H9 (cell line): ENCODE results near the gene GPBP1L1. TPM values are rescaled to one million over a fixed set of nuclear protein-coding genes. Genes with fewer than 3 reads are reported as not detected.
A peak's percentile ranks its signal among the peaks of the same experiment; 100 is the strongest.

Experiments used
- DNase-seq: peaks from one replicate; pipeline ENCODE4 v3.0.0-alpha.2; 2017
- H2AFZ ChIP-seq: one replicate; pipeline ENCODE4 v1.6.1; 2013; ENCODE audit warnings: mild to moderate bottlenecking, low read length, control low read depth, moderate library complexity
- H2AK5ac ChIP-seq: 2 replicates; pipeline ENCODE4 v1.6.1; 2013; ENCODE audit warnings: low read length, control low read depth, mixed read lengths; ENCODE audit not compliant: insufficient read length
- H2BK120ac ChIP-seq: one replicate; pipeline ENCODE4 v1.6.1; 2013; ENCODE audit warnings: low read depth, mild to moderate bottlenecking, low read length, control low read depth, inconsistent platforms; ENCODE audit not compliant: poor library complexity, severe bottlenecking
- H2BK12ac ChIP-seq: 2 replicates; pipeline ENCODE4 v1.6.1; 2013; ENCODE audit warnings: low read length, control low read depth, mixed read lengths, low read depth; ENCODE audit not compliant: insufficient read length
- H2BK15ac ChIP-seq: 2 replicates; pipeline ENCODE4 v1.6.1; 2013; ENCODE audit warnings: low read depth, low read length, control low read depth
- H2BK20ac ChIP-seq: one replicate; pipeline ENCODE4 v1.6.1; 2013; ENCODE audit warnings: low read depth, mild to moderate bottlenecking, low read length, control low read depth, inconsistent platforms; ENCODE audit not compliant: poor library complexity, severe bottlenecking
- H2BK5ac ChIP-seq: 2 replicates; pipeline ENCODE4 v1.6.1; 2013; ENCODE audit warnings: low read length, control low read depth, mixed read lengths; ENCODE audit not compliant: insufficient read length
- H3K14ac ChIP-seq: 2 replicates; pipeline ENCODE4 v1.6.1; 2013; ENCODE audit warnings: low read length, control low read depth; ENCODE audit not compliant: insufficient read depth
- H3K18ac ChIP-seq: 2 replicates; pipeline ENCODE4 v1.6.1; 2013; ENCODE audit warnings: low read depth, mild to moderate bottlenecking, mixed read lengths, low read length, control low read depth; ENCODE audit not compliant: insufficient read length
- H3K23ac ChIP-seq: 2 replicates; pipeline ENCODE4 v1.6.1; 2013; ENCODE audit warnings: low read length, control low read depth, mixed read lengths, low read depth; ENCODE audit not compliant: insufficient read length
- H3K23me2 ChIP-seq: 2 replicates; pipeline ENCODE4 v1.6.1; 2013; ENCODE audit warnings: low read depth, mild to moderate bottlenecking, mixed read lengths, low read length, control low read depth; ENCODE audit not compliant: insufficient read length, poor library complexity, severe bottlenecking
- H3K27ac ChIP-seq: 2 replicates; pipeline ENCODE4 v1.5.1; 2013; ENCODE audit warnings: low read length, control low read depth, mixed read lengths, low read depth; ENCODE audit not compliant: insufficient read length
- H3K27me3 ChIP-seq: 2 replicates; pipeline ENCODE4 v1.6.1; 2013; ENCODE audit warnings: low read length, control low read depth, inconsistent platforms; ENCODE audit not compliant: insufficient read depth
- H3K4ac ChIP-seq: 2 replicates; pipeline ENCODE4 v1.6.1; 2013; ENCODE audit warnings: low read depth, mild to moderate bottlenecking, control low read depth, inconsistent platforms, low read length, moderate library complexity
- H3K4me1 ChIP-seq: 2 replicates; pipeline ENCODE4 v1.6.1; 2013; ENCODE audit warnings: low read length, control low read depth, inconsistent platforms; ENCODE audit not compliant: insufficient read depth
- H3K4me2 ChIP-seq: 2 replicates; pipeline ENCODE4 v1.6.1; 2013; ENCODE audit warnings: low read length, control low read depth, mixed read lengths; ENCODE audit not compliant: insufficient read length, insufficient read depth
- H3K56ac ChIP-seq: 2 replicates; pipeline ENCODE4 v1.6.1; 2013; ENCODE audit warnings: low read depth, mild to moderate bottlenecking, mixed read lengths, low read length, control low read depth; ENCODE audit not compliant: insufficient read length
- H3K79me1 ChIP-seq: 2 replicates; pipeline ENCODE4 v1.6.1; 2013; ENCODE audit warnings: low read depth, mild to moderate bottlenecking, moderate library complexity, low read length, control low read depth, inconsistent platforms; ENCODE audit not compliant: insufficient read depth, poor library complexity, severe bottlenecking
- H3K79me2 ChIP-seq: 2 replicates; pipeline ENCODE4 v1.6.1; 2013; ENCODE audit warnings: low read length, control low read depth, inconsistent platforms; ENCODE audit not compliant: insufficient read depth
- H3K9ac ChIP-seq: 2 replicates; pipeline ENCODE4 v1.6.1; 2013; ENCODE audit warnings: low read length, control low read depth, mixed read lengths; ENCODE audit not compliant: insufficient read length; ENCODE audit errors: extremely low read depth
- H3K9me3 ChIP-seq: one replicate; pipeline ENCODE4 v1.6.1; 2013; ENCODE audit warnings: low read depth, low read length, inconsistent platforms; ENCODE audit not compliant: control insufficient read depth
- H3T11ph ChIP-seq: one replicate; pipeline ENCODE4 v1.6.1; 2013; ENCODE audit warnings: mild to moderate bottlenecking, low read length, control low read depth, inconsistent platforms
- H4K20me1 ChIP-seq: one replicate; pipeline ENCODE4 v1.6.1; 2013; ENCODE audit not compliant: control insufficient read depth, insufficient read length, insufficient read depth
- H4K5ac ChIP-seq: 2 replicates; pipeline ENCODE4 v1.6.1; 2013; ENCODE audit warnings: low read depth, mild to moderate bottlenecking, mixed read lengths, low read length, control low read depth; ENCODE audit not compliant: insufficient read length
- H4K8ac ChIP-seq: replicated peaks from 2 replicates; pipeline ENCODE4 v1.6.1; 2013; ENCODE audit warnings: low read length, control low read depth, mixed read lengths, low read depth; ENCODE audit not compliant: insufficient read length
- H4K91ac ChIP-seq: 2 replicates; pipeline ENCODE4 v1.6.1; 2013; ENCODE audit warnings: low read depth, mild to moderate bottlenecking, moderate library complexity, mixed read lengths, low read length, control low read depth; ENCODE audit not compliant: insufficient read length
- H3K27ac Mint-ChIP-seq, 3 experiments: 2 replicates in 2 of 3; 3 replicates in 1 of 3; pipeline ENCODE4 v1.8.0; 2020 to 2021; ENCODE audit warnings: mixed read lengths in 3 of 3, mild to moderate bottlenecking in 1 of 3, moderate library complexity in 1 of 3
- H3K27me3 Mint-ChIP-seq: 2 replicates; pipeline ENCODE4 v1.8.0; 2021; ENCODE audit warnings: low read depth, mild to moderate bottlenecking, moderate library complexity, mixed read lengths
- H3K36me3 Mint-ChIP-seq, 3 experiments: 2 replicates in 2 of 3; 3 replicates in 1 of 3; pipeline ENCODE4 v1.8.0; 2020 to 2021; ENCODE audit warnings: low read depth in 3 of 3, mixed read lengths in 3 of 3; ENCODE audit not compliant: insufficient read depth in 1 of 3
- H3K4me1 Mint-ChIP-seq, 2 experiments: 2 replicates each; pipeline ENCODE4 v1.8.0; 2020; ENCODE audit warnings: mixed read lengths in 2 of 2
- H3K4me3 Mint-ChIP-seq, 2 experiments: 2 replicates in 1 of 2; 3 replicates in 1 of 2; pipeline ENCODE4 v1.8.0; 2020 to 2021; ENCODE audit warnings: mild to moderate bottlenecking in 2 of 2, mixed read lengths in 2 of 2, moderate library complexity in 1 of 2
- H3K9me3 Mint-ChIP-seq, 2 experiments: 2 replicates in 1 of 2; 3 replicates in 1 of 2; pipeline ENCODE4 v1.8.0; 2020; ENCODE audit warnings: mild to moderate bottlenecking in 2 of 2, mixed read lengths in 2 of 2, moderate library complexity in 1 of 2
- WGBS: extraction: QIAGEN DNeasy Blood & Tissue Kit; methylation state at CpG from one replicate; pipeline ENCODE4 v1.1.7; 2013; ENCODE audit warnings: missing lambda C conversion rate, low lambda C conversion rate, mixed read lengths; ENCODE audit not compliant: insufficient read length; ENCODE audit errors: extremely low coverage; 5-methylcytosine and 5-hydroxymethylcytosine counted together
- total RNA-seq: library from RNA; stranded (reverse); gene quantifications from 2 replicates; pipeline ENCODE4 v1.2.1, GENCODE V29; 2021
- TF ChIP-seq, protein P1 (sequence below): fragments of 200-600 bp; sonication (generic); conservative IDR thresholded peaks from 3 replicates; pipeline ENCODE4 v1.8.0; 2021; ENCODE audit warnings: antibody characterized with exemption, mild to moderate bottlenecking

Gene GPBP1L1
- total RNA-seq, 1 experiment from 2014 or later, result 115 TPM

DNA sequence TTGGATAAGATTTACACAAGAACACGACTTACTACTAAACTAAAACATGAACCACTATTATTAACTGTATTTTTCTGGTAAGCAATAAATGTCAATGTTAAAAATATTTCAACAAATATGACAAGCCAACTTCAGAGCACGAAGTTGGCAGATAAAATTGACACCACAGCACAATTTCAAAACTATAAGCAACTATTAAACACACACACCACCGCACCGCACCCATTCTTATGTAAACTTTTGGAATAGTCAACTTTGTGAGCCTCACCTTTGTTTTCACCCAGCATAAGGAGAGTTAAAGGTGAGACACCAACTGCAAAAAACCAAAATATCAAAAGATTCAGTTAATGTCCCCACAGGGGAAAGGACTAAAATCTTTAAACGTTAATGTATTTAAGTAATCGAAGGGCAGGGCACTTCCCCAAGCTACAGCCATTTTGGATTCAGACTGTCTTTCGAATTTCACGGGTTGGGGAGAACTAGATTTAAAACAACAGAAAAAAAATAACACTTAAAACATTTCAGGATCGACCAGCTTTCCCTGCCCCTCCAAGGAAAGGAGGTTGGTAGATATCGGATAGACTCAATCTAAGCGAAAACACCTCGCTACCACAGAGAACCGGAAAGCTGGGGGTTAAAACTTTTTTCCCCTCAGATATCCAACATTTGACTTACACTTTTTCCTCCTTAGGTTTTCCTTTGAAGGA is 872 bp downstream of the GPBP1L1 start:
- peaks cover 2 to 16% (median 4%) of the 10 kb centered on the region in 3 experiments; a peak in 5 of 7 replicates for H3K36me3 Mint-ChIP-seq
- Histone ChIP-seq H3K27ac (no peak overlapping the region), H2BK12ac (no peak overlapping the region), H3K4me1 (peaks cover 4% of the 10 kb centered on the region; the same call in 1 of the 2 replicates), H4K5ac (no peak overlapping the region), H3K56ac (no peak overlapping the region), H2BK120ac (no peak overlapping the region), H3K4me2 (peak overlapping the region; percentile 92), H3K23ac (no peak overlapping the region), H4K91ac (no peak overlapping the region), H4K20me1 (no peaks in the 10 kb centered on the region), H3K14ac (no peak overlapping the region; the same call in 1 of the 2 replicates), H3K79me1 (no peaks in the 10 kb centered on the region), H3K9ac (peak overlapping the region; percentile 97), H2BK15ac (no peak overlapping the region), H3K9me3 (no peaks in the 10 kb centered on the region), H3K23me2 (peaks cover 10% of the 10 kb centered on the region), H3K79me2 (peaks cover 37% of the 10 kb centered on the region; the same call in 1 of the 2 replicates), H4K8ac (no peak overlapping the region), H2AK5ac (no peak overlapping the region), H2BK5ac (no peak overlapping the region), H3K18ac (peak overlapping the region; percentile 51), H3T11ph (no peak overlapping the region), H3K4ac (no peak overlapping the region), H2AFZ (no peak overlapping the region), H2BK20ac (no peak overlapping the region), H3K27me3 (no peaks in the 10 kb centered on the region)
- H3K27me3 Mint-ChIP-seq, result no peaks in the 10 kb centered on the region
- H3K4me3 Mint-ChIP-seq, result peak overlapping the region; percentile 99 to 100
- TF ChIP-seq, protein P1, sequence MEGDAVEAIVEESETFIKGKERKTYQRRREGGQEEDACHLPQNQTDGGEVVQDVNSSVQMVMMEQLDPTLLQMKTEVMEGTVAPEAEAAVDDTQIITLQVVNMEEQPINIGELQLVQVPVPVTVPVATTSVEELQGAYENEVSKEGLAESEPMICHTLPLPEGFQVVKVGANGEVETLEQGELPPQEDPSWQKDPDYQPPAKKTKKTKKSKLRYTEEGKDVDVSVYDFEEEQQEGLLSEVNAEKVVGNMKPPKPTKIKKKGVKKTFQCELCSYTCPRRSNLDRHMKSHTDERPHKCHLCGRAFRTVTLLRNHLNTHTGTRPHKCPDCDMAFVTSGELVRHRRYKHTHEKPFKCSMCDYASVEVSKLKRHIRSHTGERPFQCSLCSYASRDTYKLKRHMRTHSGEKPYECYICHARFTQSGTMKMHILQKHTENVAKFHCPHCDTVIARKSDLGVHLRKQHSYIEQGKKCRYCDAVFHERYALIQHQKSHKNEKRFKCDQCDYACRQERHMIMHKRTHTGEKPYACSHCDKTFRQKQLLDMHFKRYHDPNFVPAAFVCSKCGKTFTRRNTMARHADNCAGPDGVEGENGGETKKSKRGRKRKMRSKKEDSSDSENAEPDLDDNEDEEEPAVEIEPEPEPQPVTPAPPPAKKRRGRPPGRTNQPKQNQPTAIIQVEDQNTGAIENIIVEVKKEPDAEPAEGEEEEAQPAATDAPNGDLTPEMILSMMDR, result no peak
- H3K27ac Mint-ChIP-seq, result peak overlapping the region; percentile 98 to 100 (median 100)
- WGBS, result no CpG with 5 or more reads among the region's 13 CpGs
- no peak for DNase-seq
- peaks cover 0 to 2% of the 10 kb centered on the region in 2 experiments; a peak in 1 of 5 replicates for H3K9me3 Mint-ChIP-seq
- peaks cover 44 to 49% of the 10 kb centered on the region in 2 experiments for H3K4me1 Mint-ChIP-seq
